HG03575 (cell line): ENCODE data around the gene MLST8.

Experiments used
- ATAC-seq: cut with Tn5 transposase; IDR thresholded peaks from one replicate; pipeline ENCODE4 v1.9.1; 2021; ENCODE audit not compliant: unreplicated experiment, insufficient number of reproducible peaks, low FRiP score; ENCODE audit errors: extremely low read depth

MLST8 gene

DNA sequence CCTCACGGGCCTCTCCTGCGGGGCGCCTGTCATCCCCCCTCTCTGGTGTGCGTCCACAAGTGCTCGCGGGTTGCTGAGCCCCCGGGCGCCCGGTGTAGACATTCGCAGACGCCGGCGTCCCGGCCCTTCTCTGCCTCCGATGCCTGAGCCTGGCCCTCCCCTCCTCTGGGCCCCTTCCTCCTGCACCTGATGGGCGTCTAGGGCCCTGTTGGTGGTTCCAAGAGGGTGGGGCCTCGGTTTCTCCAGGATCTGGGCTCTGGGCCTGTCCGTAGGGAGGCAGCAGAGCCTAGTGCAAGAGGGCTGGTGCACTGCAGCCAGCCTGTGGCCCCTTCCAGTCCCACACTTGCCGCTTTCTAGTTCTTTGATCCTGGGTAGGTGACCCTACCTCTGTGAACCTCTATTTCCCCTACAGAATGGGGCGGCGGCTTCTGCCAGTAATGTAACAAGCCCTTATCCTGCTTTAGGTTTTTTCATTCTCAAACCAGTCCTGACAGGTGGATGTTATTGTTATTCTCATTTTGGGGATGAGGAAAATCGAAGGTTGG, 18.8 kb downstream of the MLST8 start:
- no peak for ATAC-seq

GRCh38 chr16:2226245-2226793, 21.1 kb downstream of the MLST8 start:
- ATAC-seq: no peak

- ATAC-seq: no peak
Measured at GRCh38 chr16:2226918-2227317, 21.7 kb downstream of the MLST8 start.

GRCh38 chr16:2228161-2228824, 23.0 kb downstream of the MLST8 start:
- no peak for ATAC-seq

GRCh38 chr16:2229091-2229490, 23.8 kb downstream of the MLST8 start:
- ATAC-seq: no peak

- ATAC-seq: no peak
Measured at GRCh38 chr16:2229632-2230250, 24.5 kb downstream of the MLST8 start.

DNA sequence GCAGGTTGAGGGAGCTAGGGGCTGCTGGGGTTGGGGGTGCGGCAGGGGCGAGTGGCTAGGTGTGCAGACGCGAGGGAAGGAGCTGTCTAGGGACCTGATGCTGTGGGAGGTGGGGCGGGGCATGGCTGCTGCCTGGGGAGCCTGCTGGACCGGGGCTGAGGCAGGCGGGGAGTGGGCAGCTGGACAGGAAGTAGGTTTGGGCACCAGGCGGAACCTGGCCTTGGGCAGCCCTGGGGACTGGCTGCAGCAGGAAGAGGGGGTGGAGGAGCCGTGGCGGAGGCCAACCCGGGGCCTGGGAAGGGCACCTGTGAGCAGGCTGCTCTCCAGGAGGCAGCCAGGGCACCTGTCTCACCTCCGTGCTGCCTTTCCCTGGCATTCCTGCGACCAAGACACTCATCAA, 25.1 kb downstream of the MLST8 start:
- no peak for ATAC-seq

GRCh38 chr16:2231016-2231931, 26.0 kb downstream of the MLST8 start:
- no peak for ATAC-seq

- ATAC-seq: no peak
Measured at GRCh38 chr16:2232094-2232990, 27.1 kb downstream of the MLST8 start.

- ATAC-seq: no peak
Measured at GRCh38 chr16:2233046-2233775, 28.0 kb downstream of the MLST8 start.

DNA sequence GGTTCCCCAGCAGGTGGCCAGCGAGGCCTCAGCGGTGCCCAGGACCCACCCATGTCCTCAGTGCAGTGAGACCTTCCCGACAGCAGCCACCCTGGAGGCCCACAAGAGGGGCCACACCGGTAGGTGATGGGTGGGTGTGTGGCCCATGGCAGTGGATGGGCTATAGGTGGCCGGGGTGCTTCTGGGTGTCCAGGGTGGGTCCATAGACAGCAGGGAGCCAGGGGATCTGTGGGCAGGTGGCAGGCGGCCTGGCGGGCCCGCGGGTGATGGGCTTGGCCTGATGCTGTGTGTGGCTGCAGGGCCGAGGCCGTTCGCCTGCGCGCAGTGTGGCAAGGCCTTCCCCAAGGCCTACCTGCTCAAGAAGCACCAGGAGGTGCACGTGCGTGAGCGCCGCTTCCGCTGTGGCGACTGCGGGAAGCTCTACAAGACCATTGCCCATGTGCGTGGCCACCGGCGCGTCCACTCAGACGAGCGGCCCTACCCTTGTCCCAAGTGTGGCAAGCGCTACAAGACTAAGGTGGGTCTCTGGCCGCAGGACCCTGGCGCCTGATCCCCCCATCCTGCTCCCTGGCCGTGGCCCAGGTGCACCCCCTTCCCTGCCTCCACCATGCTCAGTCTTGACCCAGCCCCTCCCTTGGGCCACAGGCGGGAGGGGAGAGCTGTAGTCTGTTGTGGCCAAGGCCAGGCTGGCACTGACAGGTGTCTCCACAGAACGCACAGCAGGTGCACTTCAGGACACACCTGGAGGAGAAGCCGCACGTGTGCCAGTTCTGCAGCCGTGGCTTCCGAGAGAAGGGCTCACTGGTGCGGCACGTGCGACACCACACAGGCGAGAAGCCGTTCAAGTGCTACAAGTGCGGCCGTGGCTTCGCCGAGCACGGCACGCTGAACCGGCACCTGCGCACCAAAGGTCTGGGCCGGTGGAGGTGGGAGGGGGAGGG, 28.9 kb downstream of the MLST8 start:
- ATAC-seq: no peak

DNA sequence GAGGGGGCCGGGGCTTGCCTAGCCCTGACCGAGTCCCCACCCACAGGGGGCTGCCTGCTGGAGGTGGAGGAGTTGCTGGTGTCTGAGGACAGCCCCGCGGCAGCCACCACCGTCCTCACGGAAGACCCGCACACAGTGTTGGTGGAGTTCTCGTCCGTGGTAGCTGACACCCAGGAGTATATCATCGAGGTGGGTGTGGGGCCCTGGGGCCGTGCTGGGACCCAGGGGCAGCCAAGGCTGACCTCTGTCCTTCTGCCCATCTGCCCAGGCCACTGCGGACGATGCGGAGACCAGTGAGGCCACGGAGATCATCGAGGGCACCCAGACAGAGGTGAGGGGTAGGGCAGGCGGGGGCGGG, 29.5 kb downstream of the MLST8 start:
- ATAC-seq: no peak

DNA sequence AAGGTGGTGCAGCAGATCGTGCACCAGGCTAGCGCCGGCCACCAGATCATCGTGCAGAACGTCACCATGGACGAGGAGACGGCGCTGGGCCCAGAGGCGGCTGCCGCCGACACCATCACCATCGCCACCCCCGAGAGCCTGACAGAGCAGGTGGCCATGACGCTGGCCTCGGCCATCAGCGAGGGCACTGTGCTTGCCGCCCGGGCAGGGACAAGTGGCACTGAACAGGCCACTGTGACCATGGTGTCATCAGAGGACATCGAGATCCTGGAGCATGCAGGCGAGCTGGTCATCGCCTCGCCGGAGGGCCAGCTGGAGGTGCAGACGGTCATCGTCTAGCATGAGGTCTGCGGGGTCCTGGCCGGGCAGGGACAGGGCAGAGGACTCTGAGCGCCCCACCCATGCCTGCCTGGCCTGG, 30.0 kb downstream of the MLST8 start:
- ATAC-seq: no peak

GRCh38 chr16:2235695-2236336, 30.6 kb downstream of the MLST8 start:
- no peak for ATAC-seq

DNA sequence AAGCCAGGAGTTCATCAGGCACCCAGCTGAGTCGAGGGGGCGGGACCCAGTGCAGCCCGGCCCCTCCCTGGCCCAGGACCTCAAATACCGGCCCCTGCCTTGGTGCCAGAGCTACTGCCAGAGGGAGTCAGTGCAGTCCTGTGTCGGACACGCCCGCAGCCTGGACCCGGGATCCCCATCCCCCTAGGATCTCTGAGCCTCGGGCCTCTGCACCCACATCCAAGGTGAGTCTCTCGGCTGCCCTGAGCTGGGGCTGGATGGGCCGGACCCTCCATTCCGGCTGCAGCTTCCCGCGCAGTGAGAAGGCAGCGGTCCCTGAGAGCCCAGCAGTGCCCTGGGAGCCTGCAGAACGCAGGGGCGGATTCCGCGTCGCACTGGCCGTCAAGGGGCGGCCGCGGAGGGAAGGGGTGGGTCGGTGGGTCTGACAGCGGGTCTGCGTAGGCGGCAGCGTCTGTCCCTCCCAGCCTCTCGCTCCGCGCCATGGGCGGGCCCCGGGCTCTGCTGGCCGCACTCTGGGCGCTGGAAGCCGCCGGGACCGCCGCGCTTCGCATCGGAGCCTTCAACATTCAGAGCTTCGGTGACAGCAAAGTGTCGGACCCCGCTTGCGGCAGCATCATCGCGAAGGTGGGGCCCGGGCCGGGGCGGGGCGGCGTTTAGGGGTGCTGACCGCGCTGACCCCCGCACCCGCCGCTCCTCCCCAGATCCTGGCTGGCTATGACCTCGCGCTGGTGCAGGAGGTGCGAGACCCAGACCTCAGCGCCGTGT, 31.3 kb downstream of the MLST8 start, which contains the start of gene DNASE1L2:
Gene DNASE1L2 (plus strand): TSS at position 108 of the 765 bp plus-strand sequence. CDS start 373 bp downstream, at position 481.
- no peak for ATAC-seq

DNA sequence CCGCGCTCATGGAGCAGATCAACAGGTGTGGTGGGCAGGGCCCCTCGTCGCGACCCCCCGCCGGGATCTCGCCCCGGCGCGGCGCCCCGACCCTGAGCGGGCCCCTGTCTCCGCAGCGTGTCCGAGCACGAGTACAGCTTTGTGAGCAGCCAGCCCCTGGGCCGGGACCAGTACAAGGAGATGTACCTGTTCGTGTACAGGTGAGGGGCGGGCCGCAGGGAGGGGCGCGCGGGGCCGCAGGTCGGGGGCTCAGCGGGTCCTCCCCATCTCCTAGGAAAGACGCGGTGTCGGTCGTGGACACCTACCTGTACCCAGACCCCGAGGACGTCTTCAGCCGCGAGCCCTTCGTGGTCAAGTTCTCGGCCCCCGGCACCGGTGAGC, 31.8 kb downstream of the MLST8 start:
- ATAC-seq: no peak
